Liver (tissue), 9 donors: Measurements from ENCODE around the gene LAG3. TPM values are rescaled to one million over a fixed set of nuclear protein-coding genes. Genes with fewer than 3 reads are reported as not detected.

Source experiments
- DNase-seq: peaks from one replicate; pipeline ENCODE4 v3.0.0-alpha.2; 2017; ENCODE audit warnings: low spot score
- H3K27ac ChIP-seq, 2 donors: one replicate each; pipeline ENCODE4 v1.7.0; 2013; ENCODE audit warnings: inconsistent platforms in 2 of 2, low read length in 2 of 2, control low read depth in 1 of 2, low read depth in 1 of 2, mild to moderate bottlenecking in 1 of 2
- H3K27me3 ChIP-seq, 4 donors: one replicate each; pipeline versions ENCODE4 v1.6.1 to v1.7.0; 2013; ENCODE audit warnings: low read length in 3 of 4, inconsistent platforms in 1 of 4, mild to moderate bottlenecking in 1 of 4, moderate library complexity in 1 of 4; ENCODE audit not compliant: control insufficient read depth in 4 of 4, insufficient read depth in 4 of 4
- H3K36me3 ChIP-seq, 4 donors: one replicate each; pipeline versions ENCODE4 v1.6.1 to v1.7.0; 2013; ENCODE audit warnings: low read length in 3 of 4, mild to moderate bottlenecking in 3 of 4, low read depth in 1 of 4, moderate library complexity in 1 of 4; ENCODE audit not compliant: control insufficient read depth in 4 of 4, insufficient read depth in 3 of 4
- H3K4me1 ChIP-seq, 4 donors: one replicate each; pipeline versions ENCODE4 v1.6.1 to v1.7.0; 2013; ENCODE audit warnings: low read length in 3 of 4, mild to moderate bottlenecking in 3 of 4, moderate library complexity in 1 of 4; ENCODE audit not compliant: control insufficient read depth in 4 of 4, insufficient read depth in 4 of 4
- H3K4me3 ChIP-seq, 3 donors: one replicate each; pipeline versions ENCODE4 v1.6.1 to v1.7.0; 2013; ENCODE audit warnings: low read length in 3 of 3, control low read depth in 1 of 3, low read depth in 1 of 3, mild to moderate bottlenecking in 1 of 3
- H3K9ac ChIP-seq, 2 donors: one replicate each; pipeline ENCODE4 v1.7.0; 2013; ENCODE audit warnings: low read length in 2 of 2, mild to moderate bottlenecking in 2 of 2, moderate library complexity in 2 of 2, control low read depth in 1 of 2, low read depth in 1 of 2
- H3K9me3 ChIP-seq, 4 donors: one replicate each; pipeline versions ENCODE4 v1.6.1 to v1.7.0; 2013; ENCODE audit warnings: low read length in 3 of 4; ENCODE audit not compliant: control insufficient read depth in 4 of 4
- CTCF ChIP-seq: fragments of 150-350 bp; IDR thresholded peaks from 2 replicates; pipeline ENCODE4 v1.5.1; 2017; ENCODE audit warnings: improper control_type of control experiment, low read depth, low read length; ENCODE audit not compliant: missing input control
- FOXA2 ChIP-seq: IDR thresholded peaks from 2 replicates; pipeline ENCODE4 v1.6.1; 2016; ENCODE audit warnings: antibody characterized with exemption
- GABPA ChIP-seq, 2 donors: IDR thresholded peaks in 1 of 2; conservative IDR thresholded peaks in 1 of 2; 2 replicates each; pipeline ENCODE4 v1.6.1; 2016; ENCODE audit warnings: antibody characterized with exemption in 2 of 2, mild to moderate bottlenecking in 1 of 2, moderate library complexity in 1 of 2
- HNF4A ChIP-seq, 2 donors: conservative IDR thresholded peaks; 2 replicates each; pipeline ENCODE4 v1.6.1; 2016; ENCODE audit warnings: antibody characterized with exemption in 2 of 2, mild to moderate bottlenecking in 2 of 2
- HNF4G ChIP-seq: IDR thresholded peaks from 2 replicates; pipeline ENCODE4 v1.6.1; 2016; ENCODE audit warnings: antibody characterized with exemption
- JUND ChIP-seq, 2 donors: IDR thresholded peaks; 2 replicates each; pipeline ENCODE4 v1.6.1; 2016; ENCODE audit warnings: antibody characterized with exemption in 2 of 2
- MAX ChIP-seq: IDR thresholded peaks from 2 replicates; pipeline ENCODE4 v1.6.1; 2016; ENCODE audit warnings: antibody characterized with exemption
- RAD21 ChIP-seq, 2 donors: IDR thresholded peaks; 2 replicates each; pipeline ENCODE4 v1.6.1; 2016; ENCODE audit warnings: antibody characterized with exemption in 2 of 2, mild to moderate bottlenecking in 2 of 2
- RXRA ChIP-seq, 2 donors: IDR thresholded peaks; 2 replicates each; pipeline ENCODE4 v1.6.1; 2017 to 2018; ENCODE audit warnings: antibody characterized with exemption in 2 of 2, mild to moderate bottlenecking in 1 of 2
- SP1 ChIP-seq: IDR thresholded peaks from 2 replicates; pipeline ENCODE4 v1.6.1; 2018; ENCODE audit warnings: antibody characterized with exemption, mild to moderate bottlenecking
- TAF1 ChIP-seq: conservative IDR thresholded peaks from 2 replicates; pipeline ENCODE4 v1.6.1; 2016; ENCODE audit warnings: antibody characterized with exemption, mild to moderate bottlenecking
- ZBTB33 ChIP-seq: IDR thresholded peaks from 2 replicates; pipeline ENCODE4 v1.6.1; 2016; ENCODE audit warnings: antibody characterized with exemption
- WGBS: extraction: QIAGEN DNeasy Blood & Tissue Kit; methylation state at CpG from one replicate; pipeline ENCODE4 v1.1.7; 2013; 5-methylcytosine and 5-hydroxymethylcytosine counted together
- polyA plus RNA-seq, 2 donors: library from polyadenylated mRNA; stranded (reverse) in 1 of 2; unstranded in 1 of 2; fragments of 200-250 nt in 1 of 2; fragments of >200 nt in 1 of 2; fragmentation: Nextera tagmentation in 1 of 2; extraction: Ambion mirVana in 1 of 2; gene quantifications; one replicate each; pipeline versions ENCODE4 v1.2.1 to v1.2.3, GENCODE V29; 2013 to 2015
- total RNA-seq, 2 donors: library from RNA; depleted of rRNA; stranded (reverse); fragments of >200 nt; gene quantifications; one replicate each; pipeline ENCODE4 v1.2.3, GENCODE V29; 2014
- TF ChIP-seq, protein P1 (sequence below): IDR thresholded peaks from 2 replicates; pipeline ENCODE4 v1.6.1; 2016; ENCODE audit warnings: antibody characterized with exemption, mild to moderate bottlenecking
- donor health status: healthy.
- donor health status: healthy.
- donor health status: healthy.
- donor health status: healthy.
- donor health status: healthy.

The LAG3 gene
- total and polyA plus RNA-seq, 4 donors: 0.14 to 1.2 (median 0.47) TPM

GRCh38 chr12:6810758-6811157 lies 38.4 kb downstream of the LAG3 start:
- no peak overlapping the region for H3K4me3 ChIP-seq
- H3K27ac ChIP-seq: no peak overlapping the region
- no peak overlapping the region for H3K9ac ChIP-seq
- H3K9me3 ChIP-seq: no peaks in the 10 kb centered on the region
- H3K4me1 ChIP-seq: no peaks in the 10 kb centered on the region
- no peak for DNase-seq
- no peak for TF ChIP-seq CTCF
- WGBS: 83% methylated on average over 1 of the region's 1 CpG
- no peaks in the 10 kb centered on the region for H3K36me3 ChIP-seq
- H3K27me3 ChIP-seq: no peaks in the 10 kb centered on the region

DNA sequence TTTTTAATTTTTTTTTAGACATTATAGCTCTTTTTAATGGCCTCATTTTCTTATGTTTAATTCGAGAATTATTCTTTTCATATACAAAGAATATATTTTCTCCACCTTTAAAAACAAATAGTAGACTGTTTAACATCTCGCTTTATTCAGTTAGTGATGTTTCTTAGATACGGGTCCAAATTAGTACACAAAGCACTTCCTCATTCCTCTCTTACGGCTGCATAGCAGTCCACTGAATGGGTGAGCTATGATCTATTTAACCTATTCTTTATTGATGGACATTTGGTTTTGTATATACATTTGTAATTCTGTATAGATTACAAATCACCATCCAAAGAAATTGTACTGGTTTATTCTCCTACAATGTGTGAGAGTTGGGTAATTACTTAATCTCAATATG lies 41.0 kb downstream of the LAG3 start:
- no peak overlapping the region for H3K27ac ChIP-seq
- WGBS: 79% methylated on average over 4 of the region's 4 CpGs
- no peak overlapping the region for H3K9ac ChIP-seq
- DNase-seq: no peak
- no peaks in the 10 kb centered on the region for H3K36me3 ChIP-seq
- H3K27me3 ChIP-seq: no peaks in the 10 kb centered on the region
- H3K4me3 ChIP-seq: no peak overlapping the region
- no peaks in the 10 kb centered on the region for H3K9me3 ChIP-seq
- H3K4me1 ChIP-seq: peaks cover 0 to 8% (median 4%) of the 10 kb centered on the region in 4 donors
- TF ChIP-seq HNF4G (no peak), JUND (IDR thresholded peaks at IDR 0.05) (no peak), RAD21 (IDR thresholded peaks at IDR 0.05) (no peak), FOXA2 (no peak), TAF1 (no peak), ZBTB33 (no peak), SP1 (no peak), GABPA (IDR thresholded peaks at IDR 0.05 in 1 of 2, conservative IDR thresholded peaks at IDR 0.05 in 1 of 2) (no peak), MAX (no peak), RXRA (IDR thresholded peaks at IDR 0.05) (no peak), CTCF (no peak), HNF4A (conservative IDR thresholded peaks at IDR 0.05) (no peak)
- TF ChIP-seq, protein P1, sequence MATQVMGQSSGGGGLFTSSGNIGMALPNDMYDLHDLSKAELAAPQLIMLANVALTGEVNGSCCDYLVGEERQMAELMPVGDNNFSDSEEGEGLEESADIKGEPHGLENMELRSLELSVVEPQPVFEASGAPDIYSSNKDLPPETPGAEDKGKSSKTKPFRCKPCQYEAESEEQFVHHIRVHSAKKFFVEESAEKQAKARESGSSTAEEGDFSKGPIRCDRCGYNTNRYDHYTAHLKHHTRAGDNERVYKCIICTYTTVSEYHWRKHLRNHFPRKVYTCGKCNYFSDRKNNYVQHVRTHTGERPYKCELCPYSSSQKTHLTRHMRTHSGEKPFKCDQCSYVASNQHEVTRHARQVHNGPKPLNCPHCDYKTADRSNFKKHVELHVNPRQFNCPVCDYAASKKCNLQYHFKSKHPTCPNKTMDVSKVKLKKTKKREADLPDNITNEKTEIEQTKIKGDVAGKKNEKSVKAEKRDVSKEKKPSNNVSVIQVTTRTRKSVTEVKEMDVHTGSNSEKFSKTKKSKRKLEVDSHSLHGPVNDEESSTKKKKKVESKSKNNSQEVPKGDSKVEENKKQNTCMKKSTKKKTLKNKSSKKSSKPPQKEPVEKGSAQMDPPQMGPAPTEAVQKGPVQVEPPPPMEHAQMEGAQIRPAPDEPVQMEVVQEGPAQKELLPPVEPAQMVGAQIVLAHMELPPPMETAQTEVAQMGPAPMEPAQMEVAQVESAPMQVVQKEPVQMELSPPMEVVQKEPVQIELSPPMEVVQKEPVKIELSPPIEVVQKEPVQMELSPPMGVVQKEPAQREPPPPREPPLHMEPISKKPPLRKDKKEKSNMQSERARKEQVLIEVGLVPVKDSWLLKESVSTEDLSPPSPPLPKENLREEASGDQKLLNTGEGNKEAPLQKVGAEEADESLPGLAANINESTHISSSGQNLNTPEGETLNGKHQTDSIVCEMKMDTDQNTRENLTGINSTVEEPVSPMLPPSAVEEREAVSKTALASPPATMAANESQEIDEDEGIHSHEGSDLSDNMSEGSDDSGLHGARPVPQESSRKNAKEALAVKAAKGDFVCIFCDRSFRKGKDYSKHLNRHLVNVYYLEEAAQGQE: no peak
